ENCODE measurements around the gene ZNF484.
"Not testable (repeated sequence)": the region's sequence is repeated elsewhere in the genome, so short reads cannot be mapped to it uniquely, and the experiment has no call there.

ZNF484 gene

GRCh38 chr9:92860867-92861266 is 17.0 kb downstream of the ZNF484 start:
- no peak for DNase-seq (ENCODE audit: low spot score)

GRCh38 chr9:92857236-92857635 is 20.6 kb downstream of the ZNF484 start:
- no peak for DNase-seq (ENCODE audit: low spot score)

- no peak for DNase-seq (ENCODE audit: low spot score)
Measured at GRCh38 chr9:92853716-92854115, 24.1 kb downstream of the ZNF484 start.

GRCh38 chr9:92850898-92851297 is 26.9 kb downstream of the ZNF484 start:
- peak; percentile 8 for DNase-seq (ENCODE audit: low spot score)

GRCh38 chr9:92848740-92849139 is 29.1 kb downstream of the ZNF484 start:
- DNase-seq (ENCODE audit: low spot score): not testable (repeated sequence)

- DNase-seq (ENCODE audit: low spot score): no peak
Measured at GRCh38 chr9:92846662-92847145, 31.1 kb downstream of the ZNF484 start.

- DNase-seq (ENCODE audit: low spot score): not testable (repeated sequence)
Measured at GRCh38 chr9:92838411-92838810, 39.4 kb downstream of the ZNF484 start.

GRCh38 chr9:92837191-92837590 is 40.6 kb downstream of the ZNF484 start:
- DNase-seq (ENCODE audit: low spot score): no peak

- DNase-seq (ENCODE audit: low spot score): no peak
Measured at GRCh38 chr9:92829420-92829819, 48.4 kb downstream of the ZNF484 start.

GRCh38 chr9:92825065-92825464 is 52.8 kb downstream of the ZNF484 start:
- DNase-seq (ENCODE audit: low spot score): not testable (repeated sequence)

- DNase-seq (ENCODE audit: low spot score): no peak
Measured at GRCh38 chr9:92820964-92821363, 56.9 kb downstream of the ZNF484 start.

- not testable (repeated sequence) for DNase-seq (ENCODE audit: low spot score)
Measured at GRCh38 chr9:92819898-92820297, 57.9 kb downstream of the ZNF484 start.

- DNase-seq (ENCODE audit: low spot score): not testable (repeated sequence)
Measured at GRCh38 chr9:92809629-92810326, 68.1 kb downstream of the ZNF484 start.

- peak; percentile 39 for DNase-seq (ENCODE audit: low spot score)
Measured at GRCh38 chr9:92808726-92809451, 68.9 kb downstream of the ZNF484 start.

- DNase-seq (ENCODE audit: low spot score): peak; percentile 17
Measured at GRCh38 chr9:92807757-92808725, 69.8 kb downstream of the ZNF484 start.

- DNase-seq (ENCODE audit: low spot score): no peak
Measured at GRCh38 chr9:92807031-92807756, 70.6 kb downstream of the ZNF484 start.

- DNase-seq (ENCODE audit: low spot score): no peak
Measured at GRCh38 chr9:92804727-92805126, 73.1 kb downstream of the ZNF484 start.

- DNase-seq (ENCODE audit: low spot score): no peak
Measured at GRCh38 chr9:92798358-92798757, 79.5 kb downstream of the ZNF484 start.

- DNase-seq (ENCODE audit: low spot score): not testable (repeated sequence)
Measured at GRCh38 chr9:92796337-92796804, 81.5 kb downstream of the ZNF484 start.

- DNase-seq (ENCODE audit: low spot score): no peak
Measured at GRCh38 chr9:92795598-92796336, 82.1 kb downstream of the ZNF484 start.
